ENCODE results near the gene PRRC1.

GRCh38 chr5:127590156-127590722, 72.8 kb downstream of the PRRC1 start:
- TF ChIP-seq POLR2A (IDR thresholded peaks at IDR 0.05) (no peak), CTCF (IDR thresholded peaks at IDR 0.05) (no peak)

All from adrenal gland (tissue), 5 donors.